ENCODE results near the gene CPB1.
A peak's percentile ranks its signal among the peaks of the same experiment; 100 is the strongest.

CPB1 gene

GRCh38 chr3:148873270-148873927, 45.8 kb downstream of the CPB1 start:
- TF ChIP-seq CTCF (conservative IDR thresholded peaks at IDR 0.05; ENCODE audit: control insufficient read depth, insufficient read depth, low read depth, low read length): no peak
- H3K4me3 ChIP-seq (ENCODE audit: control insufficient read depth, low read depth, low read length): no peak overlapping the region
- no peak for DNase-seq (ENCODE audit: low read depth)

GRCh38 chr3:148873977-148874376, 46.4 kb downstream of the CPB1 start:
- no peak for DNase-seq (ENCODE audit: low read depth)
- no peak overlapping the region for H3K4me3 ChIP-seq (ENCODE audit: control insufficient read depth, low read depth, low read length)
- no peak for TF ChIP-seq CTCF (conservative IDR thresholded peaks at IDR 0.05; ENCODE audit: control insufficient read depth, insufficient read depth, low read depth, low read length)

- DNase-seq (ENCODE audit: low read depth): no peak
- TF ChIP-seq CTCF (conservative IDR thresholded peaks at IDR 0.05; ENCODE audit: control insufficient read depth, insufficient read depth, low read depth, low read length): no peak
These were observed 50.5 kb downstream of the CPB1 start for GRCh38 chr3:148878095-148878494.

GRCh38 chr3:148879256-148879655, 51.6 kb downstream of the CPB1 start:
- no peak for DNase-seq (ENCODE audit: low read depth)
- TF ChIP-seq CTCF (conservative IDR thresholded peaks at IDR 0.05; ENCODE audit: control insufficient read depth, insufficient read depth, low read depth, low read length): no peak
- no peak overlapping the region for H3K4me3 ChIP-seq (ENCODE audit: control insufficient read depth, low read depth, low read length)

More at GRCh38 chr3:148878095-148878494, 50.5 kb downstream of the CPB1 start:
- H3K4me3 ChIP-seq (ENCODE audit: control insufficient read depth, low read depth, low read length): no peak overlapping the region

- H3K4me3 ChIP-seq (ENCODE audit: control insufficient read depth, low read depth, low read length): no peak overlapping the region
- peak; percentile 15 for TF ChIP-seq CTCF (conservative IDR thresholded peaks at IDR 0.05; ENCODE audit: control insufficient read depth, insufficient read depth, low read depth, low read length)
- no peak for DNase-seq (ENCODE audit: low read depth)
These were observed 53.1 kb downstream of the CPB1 start for GRCh38 chr3:148880681-148881080.

GRCh38 chr3:148881286-148881685, 53.7 kb downstream of the CPB1 start:
- TF ChIP-seq CTCF (conservative IDR thresholded peaks at IDR 0.05; ENCODE audit: control insufficient read depth, insufficient read depth, low read depth, low read length): no peak
- H3K4me3 ChIP-seq (ENCODE audit: control insufficient read depth, low read depth, low read length): no peak overlapping the region
- DNase-seq (ENCODE audit: low read depth): peak; percentile 25

GRCh38 chr3:148882288-148882687, 54.7 kb downstream of the CPB1 start:
- no peak overlapping the region for H3K4me3 ChIP-seq (ENCODE audit: control insufficient read depth, low read depth, low read length)
- DNase-seq (ENCODE audit: low read depth): peak; percentile 78
- TF ChIP-seq CTCF (conservative IDR thresholded peaks at IDR 0.05; ENCODE audit: control insufficient read depth, insufficient read depth, low read depth, low read length): no peak

Data from fibroblast of mammary gland (primary cell).